OCI-LY7 (cell line): ENCODE data around the gene CFAP74.

Source experiments
- CTCF ChIP-seq: fragments of 200-600 bp; sonication (generic); conservative IDR thresholded peaks from 2 replicates; pipeline ENCODE4 v1.5.1; 2014; ENCODE audit warnings: mild to moderate bottlenecking, antibody characterized with exemption, low read length, moderate library complexity, mixed read lengths
- EZH2phosphoT487 ChIP-seq: fragments of 200-600 bp; sonication (generic); IDR thresholded peaks from 2 replicates; pipeline ENCODE4 v1.6.1; 2018; ENCODE audit warnings: low read depth, borderline replicate concordance, mild to moderate bottlenecking, mixed run types, antibody characterized with exemption, low read length, moderate library complexity, mixed read lengths

GRCh38 chr1:1901641-1902294, 101.8 kb downstream of the CFAP74 start:
- TF ChIP-seq EZH2phosphoT487, result no peak
- TF ChIP-seq CTCF, result no peak
